T follicular helper cell (primary cell): ENCODE measurements around the gene HCST.

Experiments
- DNase-seq: peaks from one replicate; pipeline ENCODE4 v3.0.0-alpha.2; 2020; ENCODE audit warnings: low read depth

Gene HCST

GRCh38 chr19:35937345-35938281, 35.3 kb downstream of the HCST start:
- DNase-seq, result no peak

GRCh38 chr19:35938282-35939224, 36.2 kb downstream of the HCST start:
- DNase-seq, result no peak

- no peak for DNase-seq
Observed at GRCh38 chr19:35939307-35940077, 37.2 kb downstream of the HCST start.

- no peak for DNase-seq
Observed at GRCh38 chr19:35940078-35940775, 37.9 kb downstream of the HCST start.

GRCh38 chr19:35940839-35941238, 38.5 kb downstream of the HCST start:
- DNase-seq, result no peak

GRCh38 chr19:35942235-35942634, 39.9 kb downstream of the HCST start:
- DNase-seq, result no peak

GRCh38 chr19:35943321-35944301, 41.3 kb downstream of the HCST start:
- no peak for DNase-seq

- DNase-seq, result no peak
Observed at GRCh38 chr19:35944556-35944955, 42.2 kb downstream of the HCST start.

- no peak for DNase-seq
Observed at GRCh38 chr19:35945121-35945790, 42.9 kb downstream of the HCST start.

GRCh38 chr19:35946203-35946602, 43.9 kb downstream of the HCST start:
- no peak for DNase-seq

- DNase-seq, result no peak
Observed at GRCh38 chr19:35949131-35949530, 46.8 kb downstream of the HCST start.
